HepG2 (cell line): ENCODE data around the gene RIPK3. TPM values are rescaled to one million over a fixed set of nuclear protein-coding genes. Genes with fewer than 3 reads are reported as not detected.

Experiments
- MLLT10 ChIP-seq: sonication (generic); formaldehyde crosslinking; IDR thresholded peaks from 2 replicates; pipeline ENCODE4 v1.4.0; 2020; ENCODE audit warnings: missing genetic modification reagents
- SMYD3 ChIP-seq: sonication (generic); formaldehyde crosslinking; IDR thresholded peaks from 2 replicates; pipeline ENCODE4 v1.8.1; 2023; ENCODE audit warnings: mild to moderate bottlenecking, missing genetic modification reagents
- YY1 ChIP-seq: IDR thresholded peaks from 2 replicates; pipeline ENCODE4 v1.6.1; 2011; ENCODE audit warnings: low read length, low read depth, moderate library complexity, mild to moderate bottlenecking; ENCODE audit not compliant: insufficient read depth, insufficient replicate concordance
- polyA plus RNA-seq, 8 experiments: library from polyadenylated mRNA; depleted of rRNA in 3 of 8; stranded (reverse) in 7 of 8; unstranded in 1 of 8; fragments of >200 nt; fragmentation: Illumina TruSeq in 4 of 8; extraction: Trizol in 4 of 8; gene quantifications; 2 replicates each; pipeline versions ENCODE4 v1.2.1 to v1.2.3, GENCODE V29; 2011 to 2016; ENCODE audit warnings: low read depth in 4 of 8, missing spikeins in 1 of 8, mixed read lengths in 1 of 8; ENCODE audit not compliant: insufficient read depth in 1 of 8
- total RNA-seq, 5 experiments: library from RNA; depleted of rRNA; stranded (reverse); fragments of >200 nt; fragmentation: Illumina TruSeq; extraction: Trizol; gene quantifications; 2 replicates each; pipeline ENCODE4 v1.2.3, GENCODE V29; 2016; ENCODE audit warnings: low read depth in 1 of 5
- TF ChIP-seq, protein P1 (sequence below): sonication (generic); formaldehyde crosslinking; IDR thresholded peaks from 2 replicates; pipeline ENCODE4 v1.9.0; 2021; ENCODE audit warnings: mild to moderate bottlenecking, missing genetic modification reagents
- TF ChIP-seq, protein P2 (sequence below), 2 experiments: IDR thresholded peaks; 2 replicates each; pipeline ENCODE4 v1.6.1; 2011 to 2012; ENCODE audit warnings: low read length in 2 of 2, borderline replicate concordance in 1 of 2, low read depth in 1 of 2, mild to moderate bottlenecking in 1 of 2, moderate library complexity in 1 of 2
- TF ChIP-seq, protein P3 (sequence below): sonication (generic); formaldehyde crosslinking; IDR thresholded peaks from 2 replicates; pipeline ENCODE4 v1.4.0; 2020; ENCODE audit warnings: low read depth, mild to moderate bottlenecking, missing genetic modification reagents
- TF ChIP-seq, protein P4 (sequence below): sonication (generic); formaldehyde crosslinking; IDR thresholded peaks from 2 replicates; pipeline ENCODE4 v1.4.0; 2020; ENCODE audit warnings: missing genetic modification reagents
- TF ChIP-seq, protein P5 (sequence below): sonication (generic); formaldehyde crosslinking; IDR thresholded peaks from 2 replicates; pipeline ENCODE4 v1.8.0; 2022; ENCODE audit warnings: mild to moderate bottlenecking, missing genetic modification reagents, moderate library complexity

The RIPK3 gene
- total and polyA plus RNA-seq, 2 of the 13 experiments (the other 11 are each of a cell fraction or from before 2014, with no cell fraction given) = not detected

DNA sequence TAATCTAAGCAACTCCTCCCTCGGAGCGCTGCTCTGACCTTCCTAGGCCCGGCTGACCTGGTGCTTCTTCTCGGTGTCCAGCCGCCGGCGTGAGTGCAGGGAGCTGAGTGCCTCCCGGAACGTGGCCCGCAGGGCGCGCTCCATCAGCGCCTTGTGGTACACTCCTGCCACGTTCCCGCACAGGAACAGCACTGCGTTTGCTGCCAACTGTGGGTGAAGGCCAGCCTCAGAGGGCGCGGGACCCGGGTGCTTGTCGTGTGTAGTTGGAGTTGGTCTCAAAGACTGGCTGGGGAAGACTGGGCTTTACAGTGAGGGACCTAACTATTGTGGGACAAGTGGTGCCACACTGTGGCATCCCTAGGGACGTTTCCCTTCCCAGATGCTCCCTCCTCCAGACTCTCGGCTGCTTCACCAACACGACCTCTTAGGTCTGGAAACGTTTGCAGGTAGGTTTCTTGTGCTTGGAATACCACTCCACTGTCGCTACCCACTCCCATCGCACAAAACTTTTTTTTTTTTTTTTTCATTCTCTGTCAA lies 8.0 kb downstream of the RIPK3 start (continued):
- TF ChIP-seq, protein P1, sequence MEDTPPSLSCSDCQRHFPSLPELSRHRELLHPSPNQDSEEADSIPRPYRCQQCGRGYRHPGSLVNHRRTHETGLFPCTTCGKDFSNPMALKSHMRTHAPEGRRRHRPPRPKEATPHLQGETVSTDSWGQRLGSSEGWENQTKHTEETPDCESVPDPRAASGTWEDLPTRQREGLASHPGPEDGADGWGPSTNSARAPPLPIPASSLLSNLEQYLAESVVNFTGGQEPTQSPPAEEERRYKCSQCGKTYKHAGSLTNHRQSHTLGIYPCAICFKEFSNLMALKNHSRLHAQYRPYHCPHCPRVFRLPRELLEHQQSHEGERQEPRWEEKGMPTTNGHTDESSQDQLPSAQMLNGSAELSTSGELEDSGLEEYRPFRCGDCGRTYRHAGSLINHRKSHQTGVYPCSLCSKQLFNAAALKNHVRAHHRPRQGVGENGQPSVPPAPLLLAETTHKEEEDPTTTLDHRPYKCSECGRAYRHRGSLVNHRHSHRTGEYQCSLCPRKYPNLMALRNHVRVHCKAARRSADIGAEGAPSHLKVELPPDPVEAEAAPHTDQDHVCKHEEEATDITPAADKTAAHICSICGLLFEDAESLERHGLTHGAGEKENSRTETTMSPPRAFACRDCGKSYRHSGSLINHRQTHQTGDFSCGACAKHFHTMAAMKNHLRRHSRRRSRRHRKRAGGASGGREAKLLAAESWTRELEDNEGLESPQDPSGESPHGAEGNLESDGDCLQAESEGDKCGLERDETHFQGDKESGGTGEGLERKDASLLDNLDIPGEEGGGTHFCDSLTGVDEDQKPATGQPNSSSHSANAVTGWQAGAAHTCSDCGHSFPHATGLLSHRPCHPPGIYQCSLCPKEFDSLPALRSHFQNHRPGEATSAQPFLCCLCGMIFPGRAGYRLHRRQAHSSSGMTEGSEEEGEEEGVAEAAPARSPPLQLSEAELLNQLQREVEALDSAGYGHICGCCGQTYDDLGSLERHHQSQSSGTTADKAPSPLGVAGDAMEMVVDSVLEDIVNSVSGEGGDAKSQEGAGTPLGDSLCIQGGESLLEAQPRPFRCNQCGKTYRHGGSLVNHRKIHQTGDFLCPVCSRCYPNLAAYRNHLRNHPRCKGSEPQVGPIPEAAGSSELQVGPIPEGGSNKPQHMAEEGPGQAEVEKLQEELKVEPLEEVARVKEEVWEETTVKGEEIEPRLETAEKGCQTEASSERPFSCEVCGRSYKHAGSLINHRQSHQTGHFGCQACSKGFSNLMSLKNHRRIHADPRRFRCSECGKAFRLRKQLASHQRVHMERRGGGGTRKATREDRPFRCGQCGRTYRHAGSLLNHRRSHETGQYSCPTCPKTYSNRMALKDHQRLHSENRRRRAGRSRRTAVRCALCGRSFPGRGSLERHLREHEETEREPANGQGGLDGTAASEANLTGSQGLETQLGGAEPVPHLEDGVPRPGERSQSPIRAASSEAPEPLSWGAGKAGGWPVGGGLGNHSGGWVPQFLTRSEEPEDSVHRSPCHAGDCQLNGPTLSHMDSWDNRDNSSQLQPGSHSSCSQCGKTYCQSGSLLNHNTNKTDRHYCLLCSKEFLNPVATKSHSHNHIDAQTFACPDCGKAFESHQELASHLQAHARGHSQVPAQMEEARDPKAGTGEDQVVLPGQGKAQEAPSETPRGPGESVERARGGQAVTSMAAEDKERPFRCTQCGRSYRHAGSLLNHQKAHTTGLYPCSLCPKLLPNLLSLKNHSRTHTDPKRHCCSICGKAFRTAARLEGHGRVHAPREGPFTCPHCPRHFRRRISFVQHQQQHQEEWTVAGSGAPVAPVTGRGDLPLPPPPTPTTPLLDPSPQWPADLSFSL (CRISPR knock-in tag) = no peak
- no peak for TF ChIP-seq SMYD3 (CRISPR knock-in tag)
- no peak for TF ChIP-seq YY1
- TF ChIP-seq, protein P2, sequence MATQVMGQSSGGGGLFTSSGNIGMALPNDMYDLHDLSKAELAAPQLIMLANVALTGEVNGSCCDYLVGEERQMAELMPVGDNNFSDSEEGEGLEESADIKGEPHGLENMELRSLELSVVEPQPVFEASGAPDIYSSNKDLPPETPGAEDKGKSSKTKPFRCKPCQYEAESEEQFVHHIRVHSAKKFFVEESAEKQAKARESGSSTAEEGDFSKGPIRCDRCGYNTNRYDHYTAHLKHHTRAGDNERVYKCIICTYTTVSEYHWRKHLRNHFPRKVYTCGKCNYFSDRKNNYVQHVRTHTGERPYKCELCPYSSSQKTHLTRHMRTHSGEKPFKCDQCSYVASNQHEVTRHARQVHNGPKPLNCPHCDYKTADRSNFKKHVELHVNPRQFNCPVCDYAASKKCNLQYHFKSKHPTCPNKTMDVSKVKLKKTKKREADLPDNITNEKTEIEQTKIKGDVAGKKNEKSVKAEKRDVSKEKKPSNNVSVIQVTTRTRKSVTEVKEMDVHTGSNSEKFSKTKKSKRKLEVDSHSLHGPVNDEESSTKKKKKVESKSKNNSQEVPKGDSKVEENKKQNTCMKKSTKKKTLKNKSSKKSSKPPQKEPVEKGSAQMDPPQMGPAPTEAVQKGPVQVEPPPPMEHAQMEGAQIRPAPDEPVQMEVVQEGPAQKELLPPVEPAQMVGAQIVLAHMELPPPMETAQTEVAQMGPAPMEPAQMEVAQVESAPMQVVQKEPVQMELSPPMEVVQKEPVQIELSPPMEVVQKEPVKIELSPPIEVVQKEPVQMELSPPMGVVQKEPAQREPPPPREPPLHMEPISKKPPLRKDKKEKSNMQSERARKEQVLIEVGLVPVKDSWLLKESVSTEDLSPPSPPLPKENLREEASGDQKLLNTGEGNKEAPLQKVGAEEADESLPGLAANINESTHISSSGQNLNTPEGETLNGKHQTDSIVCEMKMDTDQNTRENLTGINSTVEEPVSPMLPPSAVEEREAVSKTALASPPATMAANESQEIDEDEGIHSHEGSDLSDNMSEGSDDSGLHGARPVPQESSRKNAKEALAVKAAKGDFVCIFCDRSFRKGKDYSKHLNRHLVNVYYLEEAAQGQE (IDR thresholded peaks at IDR 0.05; ENCODE audit: borderline replicate concordance in 1 of 2, low read depth in 1 of 2, low read length in 2 of 2) = no peak
- no peak for TF ChIP-seq MLLT10 (CRISPR knock-in tag)
- TF ChIP-seq, protein P3, sequence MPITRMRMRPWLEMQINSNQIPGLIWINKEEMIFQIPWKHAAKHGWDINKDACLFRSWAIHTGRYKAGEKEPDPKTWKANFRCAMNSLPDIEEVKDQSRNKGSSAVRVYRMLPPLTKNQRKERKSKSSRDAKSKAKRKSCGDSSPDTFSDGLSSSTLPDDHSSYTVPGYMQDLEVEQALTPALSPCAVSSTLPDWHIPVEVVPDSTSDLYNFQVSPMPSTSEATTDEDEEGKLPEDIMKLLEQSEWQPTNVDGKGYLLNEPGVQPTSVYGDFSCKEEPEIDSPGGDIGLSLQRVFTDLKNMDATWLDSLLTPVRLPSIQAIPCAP (CRISPR knock-in tag) = no peak
- TF ChIP-seq, protein P4, sequence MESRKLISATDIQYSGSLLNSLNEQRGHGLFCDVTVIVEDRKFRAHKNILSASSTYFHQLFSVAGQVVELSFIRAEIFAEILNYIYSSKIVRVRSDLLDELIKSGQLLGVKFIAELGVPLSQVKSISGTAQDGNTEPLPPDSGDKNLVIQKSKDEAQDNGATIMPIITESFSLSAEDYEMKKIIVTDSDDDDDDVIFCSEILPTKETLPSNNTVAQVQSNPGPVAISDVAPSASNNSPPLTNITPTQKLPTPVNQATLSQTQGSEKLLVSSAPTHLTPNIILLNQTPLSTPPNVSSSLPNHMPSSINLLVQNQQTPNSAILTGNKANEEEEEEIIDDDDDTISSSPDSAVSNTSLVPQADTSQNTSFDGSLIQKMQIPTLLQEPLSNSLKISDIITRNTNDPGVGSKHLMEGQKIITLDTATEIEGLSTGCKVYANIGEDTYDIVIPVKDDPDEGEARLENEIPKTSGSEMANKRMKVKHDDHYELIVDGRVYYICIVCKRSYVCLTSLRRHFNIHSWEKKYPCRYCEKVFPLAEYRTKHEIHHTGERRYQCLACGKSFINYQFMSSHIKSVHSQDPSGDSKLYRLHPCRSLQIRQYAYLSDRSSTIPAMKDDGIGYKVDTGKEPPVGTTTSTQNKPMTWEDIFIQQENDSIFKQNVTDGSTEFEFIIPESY (CRISPR knock-in tag) = peak; percentile 90
- TF ChIP-seq, protein P5, sequence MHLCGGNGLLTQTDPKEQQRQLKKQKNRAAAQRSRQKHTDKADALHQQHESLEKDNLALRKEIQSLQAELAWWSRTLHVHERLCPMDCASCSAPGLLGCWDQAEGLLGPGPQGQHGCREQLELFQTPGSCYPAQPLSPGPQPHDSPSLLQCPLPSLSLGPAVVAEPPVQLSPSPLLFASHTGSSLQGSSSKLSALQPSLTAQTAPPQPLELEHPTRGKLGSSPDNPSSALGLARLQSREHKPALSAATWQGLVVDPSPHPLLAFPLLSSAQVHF (CRISPR knock-in tag) = no peak; the same call in 1 of the 2 replicates
